Stomach (tissue), 9 donors: ENCODE results near the gene VDAC1. TPM values are rescaled to one million over a fixed set of nuclear protein-coding genes. Genes with fewer than 3 reads are reported as not detected.
A peak's percentile ranks its signal among the peaks of the same experiment; 100 is the strongest.
"Not testable (repeated sequence)": the region's sequence is repeated elsewhere in the genome, so short reads cannot be mapped to it uniquely, and the experiment has no call there.

Experiments used
- DNase-seq, 2 donors: peaks; one replicate each; pipeline versions ENCODE4 v3.0.0 to v3.0.0-alpha.2; 2013 to 2019
- H3K27ac ChIP-seq, 5 donors: fragments of 200-600 bp in 4 of 5; sonication (generic) in 4 of 5; one replicate each; pipeline ENCODE4 v1.5.1; 2013 to 2019; ENCODE audit warnings: mild to moderate bottlenecking in 1 of 5, moderate library complexity in 1 of 5
- H3K27me3 ChIP-seq, 3 donors: fragments of 200-600 bp; sonication (generic); one replicate each; pipeline ENCODE4 v1.5.1; 2017 to 2019; ENCODE audit warnings: mixed run types in 1 of 3
- H3K36me3 ChIP-seq, 4 donors: fragments of 200-600 bp; sonication (generic); 1 replicate in 3 of 4; 2 replicates in 1 of 4; pipeline ENCODE4 v1.5.1; 2016 to 2019
- H3K4me1 ChIP-seq, 4 donors: fragments of 200-600 bp; sonication (generic); one replicate each; pipeline ENCODE4 v1.5.1; 2016 to 2019
- H3K4me3 ChIP-seq, 4 donors: fragments of 200-600 bp; sonication (generic) in 3 of 4; one replicate each; pipeline ENCODE4 v1.5.1; 2016 to 2019; ENCODE audit warnings: mild to moderate bottlenecking in 1 of 4
- H3K9me3 ChIP-seq, 4 donors: fragments of 200-600 bp; sonication (generic); one replicate each; pipeline ENCODE4 v1.5.1; 2016 to 2019
- EP300 ChIP-seq: sonication (generic); formaldehyde crosslinking; IDR thresholded peaks from one replicate; pipeline ENCODE4 v1.6.1; 2017; ENCODE audit warnings: antibody characterized with exemption
- POLR2A ChIP-seq, 4 donors: fragments of 450-650 bp; IDR thresholded peaks; one replicate each; pipeline ENCODE4 v1.6.1; 2016; ENCODE audit warnings: antibody characterized with exemption in 4 of 4, control low read depth in 2 of 4, mild to moderate bottlenecking in 1 of 4, moderate library complexity in 1 of 4
- POLR2AphosphoS5 ChIP-seq, 3 donors: sonication (generic); formaldehyde crosslinking; IDR thresholded peaks; one replicate each; pipeline ENCODE4 v1.6.1; 2016; ENCODE audit warnings: antibody characterized with exemption in 3 of 3
- WGBS, 5 donors: extraction: QIAGEN DNeasy Blood & Tissue Kit in 3 of 5; methylation state at CpG; one replicate each; pipeline versions ENCODE4 v1.1.5 to v1.1.7; 2013 to 2018; 5-methylcytosine and 5-hydroxymethylcytosine counted together
- intact Hi-C: fragments of 100-400 bp; cut with DNase I; formaldehyde crosslinking; loops from one replicate; pipeline ENCODE4 v1.15.1; 2023; ENCODE audit warnings: low total_unique reads
- polyA plus RNA-seq, 3 donors: library from polyadenylated mRNA; stranded (reverse); fragments of 200-250 nt; gene quantifications; one replicate each; pipeline ENCODE4 v1.2.3, GENCODE V29; 2013
- total RNA-seq, 5 donors: library from RNA; depleted of rRNA; stranded (reverse); fragments of >200 nt; gene quantifications; one replicate each; pipeline versions ENCODE4 v1.1.0 to v1.2.3, GENCODE V29; 2014 to 2016
- TF ChIP-seq, protein P1 (sequence below), 7 experiments: fragments of 450-650 bp in 4 of 7; fragments of 200-600 bp in 3 of 7; sonication (generic) in 3 of 7; IDR thresholded peaks; one replicate each; pipeline ENCODE4 v1.5.1; 2016 to 2019; ENCODE audit warnings: antibody characterized with exemption in 7 of 7, control low read depth in 2 of 7, mild to moderate bottlenecking in 1 of 7
- donor health status: healthy with polysubstance abuse.
- donor health status: Bipolar disorder and iron deficiency.
- donor health status: healthy.

VDAC1 gene
- total and polyA plus RNA-seq, 8 donors = 55.8 to 307 (median 147) TPM

DNA sequence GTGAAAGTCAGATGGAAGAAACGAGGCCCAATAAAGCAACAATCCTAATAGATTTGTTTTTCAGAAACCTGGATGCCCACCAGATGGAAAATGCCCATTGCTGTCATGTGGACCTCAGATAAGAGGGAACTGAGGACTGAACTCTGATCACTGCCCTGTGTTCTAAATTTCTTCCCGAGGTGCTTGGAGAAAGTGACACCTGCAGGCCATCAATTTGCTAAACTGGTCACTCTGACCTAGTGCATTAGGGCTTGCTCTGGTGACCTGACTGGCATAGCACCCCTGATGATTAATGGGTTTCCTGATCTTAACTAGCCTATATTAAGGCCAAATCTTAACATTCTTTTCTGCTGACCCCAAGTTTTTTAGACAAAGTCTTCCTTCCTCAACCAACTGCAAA is 32.4 kb upstream of the VDAC1 start:
- no peak for DNase-seq

DNA sequence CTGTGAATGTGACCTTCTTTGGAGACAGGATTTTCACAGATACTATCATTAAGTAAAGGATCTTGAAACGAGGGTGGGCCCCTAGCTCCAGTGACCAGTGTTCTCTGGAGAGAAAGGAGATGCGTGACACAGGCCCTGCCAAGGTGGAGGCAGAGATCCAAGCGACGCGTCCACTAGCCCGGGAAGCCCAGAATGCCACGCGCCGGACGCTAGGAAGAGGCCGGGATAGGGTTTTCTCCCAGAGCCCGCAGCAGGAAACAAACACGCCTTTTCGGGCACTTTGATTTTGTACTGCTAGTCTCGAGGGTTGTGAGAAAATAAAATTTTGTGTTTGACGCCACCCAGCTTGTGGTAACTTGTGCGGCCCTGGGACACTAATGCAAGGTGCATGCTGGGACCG is 29.6 kb upstream of the VDAC1 start:
- intact Hi-C loops = no loop called here
- no peaks in the 10 kb centered on the region for H3K9me3 ChIP-seq
- no peaks in the 10 kb centered on the region for H3K36me3 ChIP-seq
- H3K27me3 ChIP-seq = no peaks in the 10 kb centered on the region
- no peak overlapping the region for H3K27ac ChIP-seq
- TF ChIP-seq EP300 (no peak), POLR2A (IDR thresholded peaks at IDR 0.05) (no peak), POLR2AphosphoS5 (IDR thresholded peaks at IDR 0.05) (no peak)
- TF ChIP-seq, protein P1, sequence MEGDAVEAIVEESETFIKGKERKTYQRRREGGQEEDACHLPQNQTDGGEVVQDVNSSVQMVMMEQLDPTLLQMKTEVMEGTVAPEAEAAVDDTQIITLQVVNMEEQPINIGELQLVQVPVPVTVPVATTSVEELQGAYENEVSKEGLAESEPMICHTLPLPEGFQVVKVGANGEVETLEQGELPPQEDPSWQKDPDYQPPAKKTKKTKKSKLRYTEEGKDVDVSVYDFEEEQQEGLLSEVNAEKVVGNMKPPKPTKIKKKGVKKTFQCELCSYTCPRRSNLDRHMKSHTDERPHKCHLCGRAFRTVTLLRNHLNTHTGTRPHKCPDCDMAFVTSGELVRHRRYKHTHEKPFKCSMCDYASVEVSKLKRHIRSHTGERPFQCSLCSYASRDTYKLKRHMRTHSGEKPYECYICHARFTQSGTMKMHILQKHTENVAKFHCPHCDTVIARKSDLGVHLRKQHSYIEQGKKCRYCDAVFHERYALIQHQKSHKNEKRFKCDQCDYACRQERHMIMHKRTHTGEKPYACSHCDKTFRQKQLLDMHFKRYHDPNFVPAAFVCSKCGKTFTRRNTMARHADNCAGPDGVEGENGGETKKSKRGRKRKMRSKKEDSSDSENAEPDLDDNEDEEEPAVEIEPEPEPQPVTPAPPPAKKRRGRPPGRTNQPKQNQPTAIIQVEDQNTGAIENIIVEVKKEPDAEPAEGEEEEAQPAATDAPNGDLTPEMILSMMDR (IDR thresholded peaks at IDR 0.05) = no peak
- no peak overlapping the region for H3K4me3 ChIP-seq
- no peaks in the 10 kb centered on the region for H3K4me1 ChIP-seq
- 88 to 93% (median 90%) methylated on average over 18 of the region's 18 CpGs for WGBS, 5 donors
- no peak for DNase-seq

More for the DNA sequence above, 32.4 kb upstream of the VDAC1 start:
- intact Hi-C loops = no loop called here
- Histone ChIP-seq H3K4me3 (no peak overlapping the region), H3K27me3 (no peaks in the 10 kb centered on the region), H3K4me1 (peaks cover 0 to 3% (median 0%) of the 10 kb centered on the region in 4 donors), H3K27ac (no peak overlapping the region), H3K9me3 (no peaks in the 10 kb centered on the region), H3K36me3 (no peaks in the 10 kb centered on the region)
- WGBS, 5 donors = 28 to 50% (median 35%) methylated on average over 2 of the region's 2 CpGs
- TF ChIP-seq, protein P1 (IDR thresholded peaks at IDR 0.05) = peak in 1 of 7 experiments; percentile 4
- TF ChIP-seq POLR2AphosphoS5 (IDR thresholded peaks at IDR 0.05) (no peak), EP300 (no peak), POLR2A (IDR thresholded peaks at IDR 0.05) (no peak)

DNA sequence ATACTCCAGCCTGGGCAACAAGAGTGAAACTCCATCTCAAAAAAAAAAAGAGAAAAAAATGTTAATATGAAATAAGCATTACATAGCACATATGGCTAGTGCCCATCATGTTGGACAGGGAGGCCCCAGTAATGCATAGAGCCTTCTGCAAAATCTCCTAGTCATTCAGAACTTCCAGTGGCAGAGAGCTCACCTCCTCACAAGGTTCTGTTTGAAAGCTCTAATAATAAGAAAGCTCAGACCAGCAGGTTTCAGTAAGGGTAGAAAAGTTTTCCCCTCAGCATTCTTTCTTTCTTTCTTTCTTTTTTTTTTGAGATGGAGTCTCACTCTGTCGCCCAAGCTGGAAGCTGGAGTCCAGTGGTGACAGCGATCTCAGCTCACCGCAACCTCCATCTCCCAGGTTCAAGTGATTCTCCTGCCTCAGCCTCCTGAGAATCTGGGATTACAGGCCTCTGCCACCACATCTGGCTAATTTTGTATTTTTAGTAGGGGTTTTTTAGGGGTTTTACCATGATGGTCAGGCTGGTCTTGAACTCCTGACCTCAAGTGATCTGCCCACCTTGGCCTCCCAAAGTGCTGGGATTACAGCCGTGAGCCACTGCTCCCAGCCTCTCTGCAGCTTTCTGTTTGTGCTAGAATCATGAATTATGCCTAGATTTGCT is 25.7 kb upstream of the VDAC1 start:
- WGBS, 5 donors = 88 to 97% (median 94%) methylated on average over 4 of the region's 4 CpGs
- not testable (repeated sequence) for H3K36me3 ChIP-seq

DNA sequence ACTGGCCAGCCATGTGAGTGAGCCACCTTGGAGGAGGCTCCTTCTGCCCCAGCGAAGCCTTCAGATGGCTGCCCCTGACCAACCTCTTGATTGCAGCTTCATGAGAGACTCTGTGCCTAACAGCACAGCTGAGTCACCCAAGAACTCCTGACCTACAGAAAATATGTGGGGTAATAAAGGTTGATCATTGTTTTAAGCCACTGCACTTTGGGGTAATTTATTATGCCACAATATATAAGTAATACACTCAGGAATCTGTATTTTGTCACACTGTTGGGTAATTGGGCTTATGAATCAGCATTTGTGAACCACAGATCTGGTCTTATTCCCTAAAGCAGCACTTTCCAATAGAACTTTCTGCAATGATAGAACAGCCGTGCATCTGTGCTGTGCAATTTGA is 24.4 kb upstream of the VDAC1 start:
- no peak for DNase-seq

More for the DNA sequence above, 25.7 kb upstream of the VDAC1 start:
- H3K9me3 ChIP-seq, DNase-seq, H3K27ac ChIP-seq, H3K27me3 ChIP-seq, H3K4me3 ChIP-seq, intact Hi-C loops, H3K4me1 ChIP-seq: not testable (repeated sequence)

DNA sequence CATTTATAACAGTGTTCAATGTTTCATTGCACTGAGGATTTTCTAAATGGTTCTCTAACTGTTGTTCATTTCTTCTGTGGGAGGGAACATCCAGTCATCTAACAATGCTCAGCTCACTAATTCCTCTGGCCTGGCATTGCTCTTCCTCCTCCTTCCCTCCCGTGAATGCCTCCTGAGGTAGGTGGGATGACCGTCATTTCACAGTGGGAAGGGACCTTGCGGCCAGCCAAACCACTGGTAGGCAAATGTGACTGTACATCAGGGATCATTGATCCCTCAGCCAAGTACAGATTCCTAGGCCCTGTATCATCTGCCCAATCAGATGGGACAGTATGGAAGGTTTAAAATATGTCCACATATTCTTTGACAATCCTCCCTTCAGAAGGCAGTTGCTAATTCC is 23.7 kb upstream of the VDAC1 start:
- H3K4me3 ChIP-seq = no peak overlapping the region
- H3K9me3 ChIP-seq = no peaks in the 10 kb centered on the region
- H3K4me1 ChIP-seq = no peaks in the 10 kb centered on the region
- H3K27ac ChIP-seq = no peak overlapping the region
- 92 to 100% (median 93%) methylated on average over 3 of the region's 3 CpGs for WGBS, 5 donors
- H3K27me3 ChIP-seq = no peaks in the 10 kb centered on the region
- intact Hi-C loops = no loop called here
- no peak for TF ChIP-seq EP300
- TF ChIP-seq POLR2AphosphoS5 (IDR thresholded peaks at IDR 0.05) = no peak
- no peaks in the 10 kb centered on the region for H3K36me3 ChIP-seq
- no peak for DNase-seq

More for the DNA sequence above, 24.4 kb upstream of the VDAC1 start:
- Histone ChIP-seq H3K9me3 (no peaks in the 10 kb centered on the region), H3K27me3 (no peaks in the 10 kb centered on the region), H3K4me1 (no peaks in the 10 kb centered on the region), H3K27ac (no peak overlapping the region), H3K36me3 (no peaks in the 10 kb centered on the region), H3K4me3 (no peak overlapping the region)
- intact Hi-C loops = no loop called here
- WGBS, 5 donors = 88 to 100% (median 95%) methylated on average over 2 of the region's 2 CpGs
- TF ChIP-seq POLR2AphosphoS5 (IDR thresholded peaks at IDR 0.05) (no peak), POLR2A (IDR thresholded peaks at IDR 0.05) (no peak), EP300 (no peak)
- TF ChIP-seq, protein P1 (IDR thresholded peaks at IDR 0.05) = no peak
